Left ventricle myocardium inferior (tissue), 1 donor: ENCODE data around the gene MEF2A. TPM values are rescaled to one million over a fixed set of nuclear protein-coding genes. Genes with fewer than 3 reads are reported as not detected.

Experiments used
- DNase-seq: peaks from one replicate; pipeline ENCODE4 v3.0.0-alpha.2; 2020
- H3K27ac ChIP-seq: fragments of 200-600 bp; replicated peaks from 2 replicates; pipeline ENCODE4 v1.8.0; 2021
- H3K27me3 ChIP-seq: fragments of 200-600 bp; 2 replicates; pipeline ENCODE4 v1.8.0; 2021; ENCODE audit warnings: low read depth
- H3K36me3 ChIP-seq: fragments of 200-600 bp; 2 replicates; pipeline ENCODE4 v1.8.0; 2021
- H3K4me1 ChIP-seq: fragments of 200-600 bp; 2 replicates; pipeline ENCODE4 v1.8.0; 2021
- H3K4me3 ChIP-seq: fragments of 200-600 bp; 2 replicates; pipeline ENCODE4 v1.8.0; 2021; ENCODE audit warnings: mild to moderate bottlenecking, moderate library complexity
- H3K9me3 ChIP-seq: fragments of 200-600 bp; replicated peaks from 2 replicates; pipeline ENCODE4 v1.8.0; 2021
- intact Hi-C: fragments of 100-400 bp; cut with micrococcal nuclease; formaldehyde crosslinking; loops from one replicate; pipeline ENCODE4 v1.11.0; 2022
- total RNA-seq: library from RNA; stranded (reverse); fragmentation: NEBNext Ultra II Directional; extraction: Animal tissue kit (Norgen Biotek cat#: 25700); gene quantifications from one replicate; pipeline ENCODE4 v1.2.1, GENCODE V29; 2021
- TF ChIP-seq, protein P1 (sequence below): fragments of 200-600 bp; IDR thresholded peaks from 2 replicates; pipeline ENCODE4 v1.8.0; 2021; ENCODE audit warnings: antibody characterized with exemption, mild to moderate bottlenecking, borderline replicate concordance
- donor health status: DM: no; HTN: yes; CAD: no; lungs with severe emphysema.

Gene MEF2A
- total RNA-seq, 1 donor from 2014 or later: 152 TPM

DNA sequence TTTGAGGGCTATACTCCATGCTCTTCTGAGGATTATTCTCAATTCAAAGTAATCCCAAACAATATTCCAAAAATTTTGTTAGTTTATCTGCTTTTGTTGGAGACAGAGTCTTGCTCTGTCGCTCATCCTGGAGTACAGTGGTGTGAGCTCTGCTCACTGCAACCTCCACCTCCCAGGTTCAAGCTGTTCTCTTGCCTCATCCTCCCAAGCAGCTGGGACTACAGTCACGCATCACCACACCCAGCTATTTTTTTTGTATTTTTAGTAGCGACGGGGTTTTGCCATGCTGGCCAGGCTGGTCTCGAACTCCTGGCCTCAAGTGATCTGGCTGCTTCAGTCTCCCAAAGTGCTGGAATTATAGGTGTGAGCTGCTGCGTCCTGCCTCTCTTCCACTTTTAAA, 39.1 kb downstream of the MEF2A start:
- H3K27ac ChIP-seq: peak overlapping the region; percentile 11
- H3K27me3 ChIP-seq: no peaks in the 10 kb centered on the region
- no peak overlapping the region for H3K4me3 ChIP-seq
- DNase-seq: no peak
- TF ChIP-seq, protein P1, sequence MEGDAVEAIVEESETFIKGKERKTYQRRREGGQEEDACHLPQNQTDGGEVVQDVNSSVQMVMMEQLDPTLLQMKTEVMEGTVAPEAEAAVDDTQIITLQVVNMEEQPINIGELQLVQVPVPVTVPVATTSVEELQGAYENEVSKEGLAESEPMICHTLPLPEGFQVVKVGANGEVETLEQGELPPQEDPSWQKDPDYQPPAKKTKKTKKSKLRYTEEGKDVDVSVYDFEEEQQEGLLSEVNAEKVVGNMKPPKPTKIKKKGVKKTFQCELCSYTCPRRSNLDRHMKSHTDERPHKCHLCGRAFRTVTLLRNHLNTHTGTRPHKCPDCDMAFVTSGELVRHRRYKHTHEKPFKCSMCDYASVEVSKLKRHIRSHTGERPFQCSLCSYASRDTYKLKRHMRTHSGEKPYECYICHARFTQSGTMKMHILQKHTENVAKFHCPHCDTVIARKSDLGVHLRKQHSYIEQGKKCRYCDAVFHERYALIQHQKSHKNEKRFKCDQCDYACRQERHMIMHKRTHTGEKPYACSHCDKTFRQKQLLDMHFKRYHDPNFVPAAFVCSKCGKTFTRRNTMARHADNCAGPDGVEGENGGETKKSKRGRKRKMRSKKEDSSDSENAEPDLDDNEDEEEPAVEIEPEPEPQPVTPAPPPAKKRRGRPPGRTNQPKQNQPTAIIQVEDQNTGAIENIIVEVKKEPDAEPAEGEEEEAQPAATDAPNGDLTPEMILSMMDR: no peak
- H3K9me3 ChIP-seq: no peaks in the 10 kb centered on the region
- H3K4me1 ChIP-seq: peaks cover 83% of the 10 kb centered on the region
- peaks cover 8% of the 10 kb centered on the region for H3K36me3 ChIP-seq
- intact Hi-C loops: no loop called here

DNA sequence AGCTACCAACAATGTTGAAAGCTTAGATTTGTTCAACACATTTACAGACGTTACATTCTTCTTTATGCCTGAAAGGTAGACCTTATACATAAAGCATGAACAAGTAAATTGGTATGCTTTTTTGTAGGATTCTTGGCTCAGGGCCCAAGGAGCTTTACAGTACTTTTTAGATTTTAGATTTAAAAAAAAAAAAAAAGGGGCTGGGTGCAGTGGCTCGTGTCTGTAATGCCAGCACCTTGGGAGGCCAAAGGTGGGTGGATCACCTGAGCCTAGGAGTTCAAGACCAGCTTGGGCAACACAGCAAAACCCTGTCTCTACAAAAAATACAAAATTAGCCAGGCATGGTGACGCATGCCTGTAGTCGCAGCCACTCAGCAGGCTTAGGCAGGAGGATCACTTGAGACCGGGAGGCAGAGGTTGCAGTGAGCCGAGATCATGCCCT, 39.7 kb downstream of the MEF2A start:
- DNase-seq: no peak
- intact Hi-C loops: no loop called here
- no peaks in the 10 kb centered on the region for H3K27me3 ChIP-seq
- no peaks in the 10 kb centered on the region for H3K9me3 ChIP-seq
- H3K4me3 ChIP-seq: no peak overlapping the region
- H3K4me1 ChIP-seq: peaks cover 87% of the 10 kb centered on the region
- peaks cover 1% of the 10 kb centered on the region for H3K36me3 ChIP-seq
- H3K27ac ChIP-seq: peak overlapping the region; percentile 11
- TF ChIP-seq, protein P1: no peak

DNA sequence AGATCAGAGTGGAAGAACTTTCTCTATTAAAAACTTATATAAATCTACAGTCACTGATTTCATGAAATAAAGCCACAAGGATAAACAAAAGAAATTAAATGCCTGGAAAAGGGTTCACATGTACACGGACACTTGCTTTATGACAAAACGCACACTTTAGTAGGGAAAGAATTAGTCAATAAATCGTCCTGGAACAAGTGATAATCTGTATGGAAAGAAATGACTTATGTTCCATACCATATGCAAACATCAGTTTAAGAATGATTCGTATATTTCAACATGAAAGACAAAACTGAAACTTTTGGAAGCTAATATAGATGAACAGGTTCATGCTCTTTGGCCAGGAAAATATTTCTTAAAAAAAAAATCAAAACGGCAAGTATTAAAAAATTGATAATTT, 40.2 kb downstream of the MEF2A start:
- H3K4me3 ChIP-seq: no peak overlapping the region
- H3K27me3 ChIP-seq: no peaks in the 10 kb centered on the region
- H3K9me3 ChIP-seq: no peaks in the 10 kb centered on the region
- H3K36me3 ChIP-seq: no peaks in the 10 kb centered on the region
- DNase-seq: no peak
- intact Hi-C loops: no loop called here
- TF ChIP-seq, protein P1: no peak
- peak overlapping the region; percentile 11 for H3K27ac ChIP-seq
- peaks cover 92% of the 10 kb centered on the region for H3K4me1 ChIP-seq

DNA sequence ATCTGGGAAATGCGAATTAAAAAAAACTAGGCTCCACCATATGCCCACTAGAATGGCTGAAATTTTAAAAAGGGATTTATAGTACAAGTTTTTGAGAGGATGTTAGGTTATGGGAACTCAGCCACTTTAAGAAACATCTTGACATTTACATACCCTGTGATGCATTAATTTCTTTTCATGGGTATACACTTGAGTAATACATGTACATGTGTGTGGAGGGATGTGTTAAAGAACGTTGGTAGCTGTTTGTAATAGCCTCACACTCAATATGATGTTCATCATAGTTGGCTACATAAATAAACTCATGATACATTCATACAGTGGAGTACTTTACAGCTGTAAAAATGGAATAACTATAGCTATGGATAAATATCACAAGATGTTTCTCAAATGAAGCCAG, 40.9 kb downstream of the MEF2A start:
- no peak overlapping the region for H3K27ac ChIP-seq
- DNase-seq: no peak
- H3K36me3 ChIP-seq: no peaks in the 10 kb centered on the region
- intact Hi-C loops: no loop called here
- peaks cover 94% of the 10 kb centered on the region for H3K4me1 ChIP-seq
- no peak overlapping the region for H3K4me3 ChIP-seq
- no peaks in the 10 kb centered on the region for H3K27me3 ChIP-seq
- TF ChIP-seq, protein P1: no peak
- no peaks in the 10 kb centered on the region for H3K9me3 ChIP-seq

DNA sequence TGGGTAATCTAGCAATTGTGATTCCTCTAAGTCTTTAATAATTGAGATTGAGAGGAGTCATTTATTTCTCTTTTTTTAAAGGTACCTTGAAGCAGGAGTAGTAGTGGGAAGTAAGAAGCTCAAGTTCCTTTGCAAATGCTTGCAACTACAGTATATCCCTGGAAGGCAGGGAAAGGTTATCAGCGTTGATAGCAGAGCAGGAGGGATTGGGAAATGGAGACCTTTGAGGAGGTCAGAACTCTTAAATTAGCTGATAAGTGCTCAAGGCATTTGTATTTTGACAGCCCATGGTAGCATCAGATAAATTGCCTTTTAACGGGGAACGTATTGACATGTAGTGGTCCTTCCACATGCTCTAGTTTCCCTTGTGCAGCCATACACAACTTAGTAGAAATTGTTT, 47.7 kb downstream of the MEF2A start:
- no peaks in the 10 kb centered on the region for H3K9me3 ChIP-seq
- H3K4me3 ChIP-seq: no peak overlapping the region
- H3K27me3 ChIP-seq: no peaks in the 10 kb centered on the region
- intact Hi-C loops: no loop called here
- no peaks in the 10 kb centered on the region for H3K36me3 ChIP-seq
- TF ChIP-seq, protein P1: no peak
- H3K27ac ChIP-seq: peak overlapping the region; percentile 51
- peaks cover 98% of the 10 kb centered on the region for H3K4me1 ChIP-seq
- DNase-seq: no peak
